HCT116 (cell line): ENCODE data around the gene GPC1. TPM values are rescaled to one million over a fixed set of nuclear protein-coding genes. Genes with fewer than 3 reads are reported as not detected.

ENCODE experiments used
- ATAC-seq: fragments of 200-7000 bp; cut with Tn5 transposase; 2 replicates; pipeline ENCODE4 v1.9.1; 2020; ENCODE audit warnings: mild to moderate bottlenecking, moderate library complexity
- BruUV-seq: library from RNA; stranded (reverse); fragments of 400-500 nt; replicated peaks from 2 replicates; lab custom pipeline; 2021; lab: Mats Ljungman, UMichigan
- CTCF ChIA-PET: fragments of 300-600 bp; sonication (Branson Sonifier 250); formaldehyde crosslinking; loops from one replicate; lab custom pipeline; 2021; ENCODE audit warnings: antibody characterized with exemption; lab: Charles Lee
- POLR2A ChIA-PET: fragments of 300-600, 350-600 bp; sonication (Branson Sonifier 250); formaldehyde crosslinking; loops from one replicate; lab custom pipeline; 2021; ENCODE audit warnings: antibody characterized with exemption; lab: Charles Lee
- RAD21 ChIA-PET, 2 experiments: fragments of 300-600 bp; sonication (Branson Sonifier 250); formaldehyde crosslinking; loops; one replicate each; lab custom pipeline; 2023; ENCODE audit warnings: low total read pairs in 2 of 2; ENCODE audit not compliant: uncharacterized antibody in 2 of 2, unreplicated experiment in 2 of 2, low non-redundant PET in 1 of 2; lab: Charles Lee
- DNase-seq: peaks from one replicate; pipeline ENCODE4 v3.0.0-alpha.2; 2010; ENCODE audit warnings: low read depth, low spot score
- H2AFZ ChIP-seq: fragments of 200-600 bp; shearing (Covaris generic), sonication (generic); 2 replicates; pipeline ENCODE4 v1.6.1; 2017; ENCODE audit warnings: low read depth, mixed run types, mixed read lengths, antibody characterized with exemption, low read length; ENCODE audit not compliant: poor library complexity, severe bottlenecking
- H3K27ac ChIP-seq: 2 replicates; pipeline ENCODE4 v1.5.1; 2012; ENCODE audit warnings: low read depth, low read length
- H3K27me3 ChIP-seq: fragments of 200-600 bp; sonication (generic); 2 replicates; pipeline ENCODE4 v1.6.1; 2016; ENCODE audit warnings: mixed run types, low read length, mixed read lengths; ENCODE audit not compliant: insufficient read depth
- H3K36me3 ChIP-seq, 2 experiments: fragments of 200-500 bp in 1 of 2; fragments of 200-600 bp in 1 of 2; sonication (Bioruptor generic) in 1 of 2; sonication (generic) in 1 of 2; 2 replicates each; pipeline versions ENCODE4 v1.5.1 to v1.6.1; 2014 to 2016; ENCODE audit warnings: low read length in 2 of 2, inconsistent platforms in 1 of 2, mixed read lengths in 1 of 2, mixed run types in 1 of 2; ENCODE audit not compliant: insufficient read depth in 2 of 2, control insufficient read depth in 1 of 2
- H3K4me1 ChIP-seq, 2 experiments: fragments of 200-600 bp in 1 of 2; sonication (generic) in 1 of 2; 2 replicates each; pipeline versions ENCODE4 v1.5.1 to v1.6.1; 2012 to 2017; ENCODE audit warnings: low read length in 2 of 2, inconsistent platforms in 1 of 2, mild to moderate bottlenecking in 1 of 2, mixed read lengths in 1 of 2, mixed run types in 1 of 2, moderate library complexity in 1 of 2; ENCODE audit not compliant: insufficient read depth in 2 of 2, control insufficient read depth in 1 of 2
- H3K4me2 ChIP-seq: fragments of 200-600 bp; sonication (generic); 2 replicates; pipeline ENCODE4 v1.6.1; 2017; ENCODE audit warnings: mixed run types, low read length, mixed read lengths
- H3K4me3 ChIP-seq, 2 experiments: fragments of 200-600 bp in 1 of 2; sonication (generic) in 1 of 2; replicated peaks in 1 of 2; 2 replicates each; pipeline ENCODE4 v1.5.1; 2011 to 2016; ENCODE audit warnings: low read length in 2 of 2, control low read depth in 1 of 2, low read depth in 1 of 2, mild to moderate bottlenecking in 1 of 2, mixed read lengths in 1 of 2, mixed run types in 1 of 2
- H3K79me2 ChIP-seq: fragments of 200-600 bp; sonication (generic); 2 replicates; pipeline ENCODE4 v1.6.1; 2017; ENCODE audit warnings: mild to moderate bottlenecking, mixed run types, low read length, moderate library complexity, mixed read lengths; ENCODE audit not compliant: insufficient read depth
- H3K9ac ChIP-seq: fragments of 200-600 bp; sonication (generic); 2 replicates; pipeline ENCODE4 v1.6.1; 2016; ENCODE audit warnings: low read length, mixed read lengths
- H3K9me2 ChIP-seq: fragments of 200-600 bp; sonication (generic), shearing (Covaris generic); 2 replicates; pipeline ENCODE4 v1.6.1; 2017; ENCODE audit warnings: mixed run types, mild to moderate bottlenecking, moderate library complexity; ENCODE audit not compliant: insufficient read depth
- H3K9me3 ChIP-seq, 2 experiments: fragments of 200-500 bp in 1 of 2; fragments of 200-600 bp in 1 of 2; sonication (Bioruptor generic) in 1 of 2; sonication (generic) in 1 of 2; 2 replicates each; pipeline ENCODE4 v1.6.1; 2014 to 2017; ENCODE audit warnings: low read length in 2 of 2, mixed read lengths in 2 of 2, inconsistent platforms in 1 of 2, low read depth in 1 of 2, mild to moderate bottlenecking in 1 of 2, mixed run types in 1 of 2, moderate library complexity in 1 of 2; ENCODE audit not compliant: control insufficient read depth in 1 of 2, insufficient read depth in 1 of 2
- H4K20me1 ChIP-seq: fragments of 200-600 bp; sonication (generic), shearing (Covaris generic); 2 replicates; pipeline ENCODE4 v1.6.1; 2017; ENCODE audit warnings: mixed run types, mild to moderate bottlenecking, moderate library complexity; ENCODE audit not compliant: insufficient read depth
- CBX3 ChIP-seq: IDR thresholded peaks from 2 replicates; pipeline ENCODE4 v1.6.1; 2012; ENCODE audit warnings: low read depth
- ELF1 ChIP-seq: IDR thresholded peaks from 2 replicates; pipeline ENCODE4 v1.6.1; 2012; ENCODE audit warnings: low read depth, borderline replicate concordance
- EZH2 ChIP-seq: fragments of 200-600 bp; sonication (generic); IDR thresholded peaks from 2 replicates; pipeline ENCODE4 v1.6.1; 2017; ENCODE audit warnings: antibody characterized with exemption, mixed run types
- EZH2phosphoT487 ChIP-seq: fragments of 200-600 bp; IDR thresholded peaks from 2 replicates; pipeline ENCODE4 v1.6.1; 2018; ENCODE audit warnings: antibody characterized with exemption, borderline replicate concordance
- JUND ChIP-seq: IDR thresholded peaks from 2 replicates; pipeline ENCODE4 v1.6.1; 2012
- POLR2A ChIP-seq: IDR thresholded peaks from 2 replicates; pipeline ENCODE4 v1.7.0; 2011; ENCODE audit warnings: borderline replicate concordance; ENCODE audit not compliant: insufficient read depth, insufficient read length; ENCODE audit errors: extremely low read depth
- POLR2AphosphoS5 ChIP-seq: IDR thresholded peaks from 2 replicates; pipeline ENCODE4 v1.6.1; 2011; ENCODE audit warnings: mild to moderate bottlenecking, low read depth, low read length, moderate library complexity
- RAD21 ChIP-seq: IDR thresholded peaks from 2 replicates; pipeline ENCODE4 v1.6.1; 2012; ENCODE audit warnings: low read depth, mild to moderate bottlenecking
- SIN3A ChIP-seq: IDR thresholded peaks from 2 replicates; pipeline ENCODE4 v1.6.1; 2012; ENCODE audit warnings: low read depth
- SRF ChIP-seq: IDR thresholded peaks from 2 replicates; pipeline ENCODE4 v1.6.1; 2012; ENCODE audit warnings: low read depth
- TCF7L2 ChIP-seq: IDR thresholded peaks from 2 replicates; pipeline ENCODE4 v1.7.0; 2011; ENCODE audit warnings: borderline replicate concordance, inconsistent platforms; ENCODE audit not compliant: insufficient read depth, insufficient read length; ENCODE audit errors: extremely low read depth
- ZFX ChIP-seq: fragments of 450-650 bp; IDR thresholded peaks from 2 replicates; pipeline ENCODE4 v1.6.1; 2017
- intact Hi-C: fragments of 100-400 bp; cut with micrococcal nuclease; formaldehyde crosslinking; loops from 2 replicates; pipeline ENCODE4 v1.10.0; 2022
- total RNA-seq: library from RNA; stranded (reverse); gene quantifications from one replicate; pipeline ENCODE4 v1.2.1, GENCODE V29; 2021; ENCODE audit not compliant: unreplicated experiment
- TF ChIP-seq, protein P1 (sequence below): IDR thresholded peaks from 2 replicates; pipeline ENCODE4 v1.6.1; 2012
- TF ChIP-seq, protein P2 (sequence below): IDR thresholded peaks from 2 replicates; pipeline ENCODE4 v1.6.1; 2012
- TF ChIP-seq, protein P3 (sequence below): IDR thresholded peaks from 2 replicates; pipeline ENCODE4 v1.6.1; 2011; ENCODE audit warnings: mild to moderate bottlenecking, low read length, moderate library complexity; ENCODE audit not compliant: insufficient replicate concordance; ENCODE audit errors: extremely low read depth
- TF ChIP-seq, protein P4 (sequence below), 3 experiments: fragments of 200-600 bp in 1 of 3; sonication (generic) in 1 of 3; IDR thresholded peaks in 2 of 3; conservative IDR thresholded peaks in 1 of 3; 2 replicates each; pipeline ENCODE4 v1.5.1; 2012 to 2017; ENCODE audit warnings: low read depth in 2 of 3, low read length in 2 of 3, antibody characterized with exemption in 1 of 3, borderline replicate concordance in 1 of 3, control low read depth in 1 of 3, mild to moderate bottlenecking in 1 of 3, mixed read lengths in 1 of 3, mixed run types in 1 of 3, moderate library complexity in 1 of 3; ENCODE audit not compliant: insufficient read depth in 1 of 3

GPC1 gene
- total RNA-seq, 1 experiment from 2014 or later: 79.1 TPM

DNA sequence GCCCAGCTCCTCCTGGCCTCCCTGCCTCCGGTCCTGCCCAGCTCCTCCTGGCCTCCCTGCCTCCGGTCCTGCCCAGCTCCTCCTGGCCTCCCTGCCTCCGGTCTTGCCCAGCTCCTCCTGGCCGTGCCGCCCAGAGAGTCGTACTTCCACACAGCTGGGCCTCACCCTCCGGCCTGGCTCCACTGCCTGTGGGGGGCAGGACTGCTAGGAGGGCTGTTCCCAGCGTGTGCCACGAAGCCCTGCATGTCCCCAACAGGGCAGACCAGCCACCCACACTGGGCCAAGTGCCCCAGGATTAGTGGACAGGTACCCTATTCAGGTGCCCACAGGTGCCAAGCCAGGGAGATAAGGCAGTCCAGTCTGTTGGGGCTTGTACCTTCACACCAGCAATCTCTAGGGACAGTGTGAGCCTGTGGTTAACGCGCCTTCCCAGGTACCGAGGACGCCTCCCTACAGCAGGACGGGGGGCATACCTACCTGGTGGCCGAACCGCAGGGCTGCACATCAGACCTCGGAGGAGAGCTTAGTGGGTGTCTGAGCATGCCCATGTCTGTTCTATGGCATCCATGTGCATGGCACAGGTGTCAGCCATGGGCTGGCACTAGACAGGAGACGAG, 5.3 kb downstream of the GPC1 start:
- no peak for DNase-seq
- Histone ChIP-seq H3K36me3 (no peaks in the 10 kb centered on the region; a peak in 1 of 4 replicates), H3K9me3 (no peaks in the 10 kb centered on the region), H2AFZ (no peak overlapping the region), H3K27me3 (no peaks in the 10 kb centered on the region), H3K79me2 (peaks cover 96% of the 10 kb centered on the region), H4K20me1 (peaks cover 4% of the 10 kb centered on the region; the same call in 1 of the 2 replicates), H3K27ac (no peak overlapping the region), H3K4me3 (no peak overlapping the region), H3K9ac (no peak overlapping the region), H3K9me2 (no peaks in the 10 kb centered on the region), H3K4me2 (no peak overlapping the region), H3K4me1 (peaks cover 12 to 32% of the 10 kb centered on the region in 2 experiments)
- BruUV-seq: no TSS peak
- POLR2A ChIA-PET: no interaction called here
- TF ChIP-seq POLR2A (no peak), SIN3A (no peak)
- RAD21 ChIA-PET: no interaction called here
- intact Hi-C loops: no loop called here
- CTCF ChIA-PET: no interaction called here
- ATAC-seq: no peak

DNA sequence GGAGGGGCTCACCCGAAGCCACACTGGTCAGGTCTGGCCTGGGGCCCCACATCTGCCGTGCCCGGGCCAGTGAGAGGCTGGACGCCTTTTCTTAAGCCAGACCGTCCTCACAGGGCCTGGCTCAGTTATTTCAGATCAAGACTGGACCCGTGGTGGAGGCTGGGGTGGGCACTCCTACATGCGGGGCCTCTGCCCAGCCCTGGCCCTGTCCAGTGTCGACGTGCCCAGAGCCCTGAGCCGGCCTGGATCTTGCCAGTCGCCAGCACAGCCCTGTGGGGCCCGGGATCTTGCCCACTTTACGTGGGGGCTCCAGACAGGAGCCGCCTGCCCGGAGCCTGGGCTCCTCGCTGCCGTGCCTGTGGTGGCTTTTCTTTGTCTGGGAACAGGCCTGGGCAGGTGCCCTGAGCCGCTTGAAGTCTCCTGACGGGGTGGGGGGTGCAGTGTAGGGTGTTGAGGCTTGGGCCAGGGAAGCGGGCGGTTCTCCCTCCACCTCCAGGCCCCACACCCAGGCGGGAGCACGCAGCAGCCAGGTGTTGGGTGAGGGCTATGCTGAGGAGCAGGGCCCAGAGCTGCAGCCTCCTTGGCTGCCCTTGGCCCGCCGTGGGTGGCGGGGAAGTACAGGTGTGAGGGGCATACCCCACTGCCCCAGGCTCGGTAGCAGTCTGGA, 6.0 kb downstream of the GPC1 start:
- Histone ChIP-seq H3K4me2 (no peak overlapping the region), H3K9me2 (no peaks in the 10 kb centered on the region), H3K36me3 (no peaks in the 10 kb centered on the region; a peak in 1 of 4 replicates), H3K9me3 (no peaks in the 10 kb centered on the region), H3K4me1 (peaks cover 12 to 30% of the 10 kb centered on the region in 2 experiments), H3K27me3 (no peaks in the 10 kb centered on the region), H3K79me2 (peaks cover 96% of the 10 kb centered on the region), H4K20me1 (peaks cover 4% of the 10 kb centered on the region; the same call in 1 of the 2 replicates), H3K27ac (no peak overlapping the region), H2AFZ (no peak overlapping the region), H3K9ac (no peak overlapping the region), H3K4me3 (no peak overlapping the region)
- ChIA-PET RAD21 (no interaction called here), POLR2A (no interaction called here), CTCF (no interaction called here)
- intact Hi-C loops: no loop called here
- no peak for DNase-seq
- no TSS peak for BruUV-seq
- no peak for ATAC-seq
- no peak for TF ChIP-seq SRF
- TF ChIP-seq, protein P1, sequence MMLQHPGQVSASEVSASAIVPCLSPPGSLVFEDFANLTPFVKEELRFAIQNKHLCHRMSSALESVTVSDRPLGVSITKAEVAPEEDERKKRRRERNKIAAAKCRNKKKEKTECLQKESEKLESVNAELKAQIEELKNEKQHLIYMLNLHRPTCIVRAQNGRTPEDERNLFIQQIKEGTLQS: no peak
- TF ChIP-seq, protein P2, sequence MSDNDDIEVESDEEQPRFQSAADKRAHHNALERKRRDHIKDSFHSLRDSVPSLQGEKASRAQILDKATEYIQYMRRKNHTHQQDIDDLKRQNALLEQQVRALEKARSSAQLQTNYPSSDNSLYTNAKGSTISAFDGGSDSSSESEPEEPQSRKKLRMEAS: no peak
- TF ChIP-seq SIN3A: no peak
- no peak for TF ChIP-seq CBX3
- no peak for TF ChIP-seq EZH2phosphoT487
- TF ChIP-seq, protein P3, sequence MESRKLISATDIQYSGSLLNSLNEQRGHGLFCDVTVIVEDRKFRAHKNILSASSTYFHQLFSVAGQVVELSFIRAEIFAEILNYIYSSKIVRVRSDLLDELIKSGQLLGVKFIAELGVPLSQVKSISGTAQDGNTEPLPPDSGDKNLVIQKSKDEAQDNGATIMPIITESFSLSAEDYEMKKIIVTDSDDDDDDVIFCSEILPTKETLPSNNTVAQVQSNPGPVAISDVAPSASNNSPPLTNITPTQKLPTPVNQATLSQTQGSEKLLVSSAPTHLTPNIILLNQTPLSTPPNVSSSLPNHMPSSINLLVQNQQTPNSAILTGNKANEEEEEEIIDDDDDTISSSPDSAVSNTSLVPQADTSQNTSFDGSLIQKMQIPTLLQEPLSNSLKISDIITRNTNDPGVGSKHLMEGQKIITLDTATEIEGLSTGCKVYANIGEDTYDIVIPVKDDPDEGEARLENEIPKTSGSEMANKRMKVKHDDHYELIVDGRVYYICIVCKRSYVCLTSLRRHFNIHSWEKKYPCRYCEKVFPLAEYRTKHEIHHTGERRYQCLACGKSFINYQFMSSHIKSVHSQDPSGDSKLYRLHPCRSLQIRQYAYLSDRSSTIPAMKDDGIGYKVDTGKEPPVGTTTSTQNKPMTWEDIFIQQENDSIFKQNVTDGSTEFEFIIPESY: no peak
- TF ChIP-seq RAD21: no peak
- TF ChIP-seq JUND: no peak
- TF ChIP-seq EZH2: no peak
- no peak for TF ChIP-seq ELF1
- TF ChIP-seq, protein P4, sequence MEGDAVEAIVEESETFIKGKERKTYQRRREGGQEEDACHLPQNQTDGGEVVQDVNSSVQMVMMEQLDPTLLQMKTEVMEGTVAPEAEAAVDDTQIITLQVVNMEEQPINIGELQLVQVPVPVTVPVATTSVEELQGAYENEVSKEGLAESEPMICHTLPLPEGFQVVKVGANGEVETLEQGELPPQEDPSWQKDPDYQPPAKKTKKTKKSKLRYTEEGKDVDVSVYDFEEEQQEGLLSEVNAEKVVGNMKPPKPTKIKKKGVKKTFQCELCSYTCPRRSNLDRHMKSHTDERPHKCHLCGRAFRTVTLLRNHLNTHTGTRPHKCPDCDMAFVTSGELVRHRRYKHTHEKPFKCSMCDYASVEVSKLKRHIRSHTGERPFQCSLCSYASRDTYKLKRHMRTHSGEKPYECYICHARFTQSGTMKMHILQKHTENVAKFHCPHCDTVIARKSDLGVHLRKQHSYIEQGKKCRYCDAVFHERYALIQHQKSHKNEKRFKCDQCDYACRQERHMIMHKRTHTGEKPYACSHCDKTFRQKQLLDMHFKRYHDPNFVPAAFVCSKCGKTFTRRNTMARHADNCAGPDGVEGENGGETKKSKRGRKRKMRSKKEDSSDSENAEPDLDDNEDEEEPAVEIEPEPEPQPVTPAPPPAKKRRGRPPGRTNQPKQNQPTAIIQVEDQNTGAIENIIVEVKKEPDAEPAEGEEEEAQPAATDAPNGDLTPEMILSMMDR (IDR thresholded peaks at IDR 0.05 in 2 of 3, conservative IDR thresholded peaks at IDR 0.05 in 1 of 3; ENCODE audit: borderline replicate concordance in 1 of 3, insufficient read depth in 1 of 3, low read depth in 2 of 3, low read length in 2 of 3): no peak
- TF ChIP-seq ZFX: no peak
- TF ChIP-seq TCF7L2: no peak
- no peak for TF ChIP-seq POLR2AphosphoS5
